HUDEP-2 (cell line): ENCODE measurements around the gene TENM3.

Experiments used
- DNase-seq, 76 experiments: peaks; one replicate each; lab custom pipeline; 2025; ENCODE audit not compliant: unreplicated experiment in 76 of 76; lab: John Stamatoyannopoulos, UW

Gene TENM3

GRCh38 chr4:182823576-182823975 lies 580.4 kb downstream of the TENM3 start:
- no peak for DNase-seq

- DNase-seq = no peak
Measured at GRCh38 chr4:182825003-182825402, 581.8 kb downstream of the TENM3 start.

GRCh38 chr4:182825786-182826185 lies 582.6 kb downstream of the TENM3 start:
- DNase-seq = no peak

DNA sequence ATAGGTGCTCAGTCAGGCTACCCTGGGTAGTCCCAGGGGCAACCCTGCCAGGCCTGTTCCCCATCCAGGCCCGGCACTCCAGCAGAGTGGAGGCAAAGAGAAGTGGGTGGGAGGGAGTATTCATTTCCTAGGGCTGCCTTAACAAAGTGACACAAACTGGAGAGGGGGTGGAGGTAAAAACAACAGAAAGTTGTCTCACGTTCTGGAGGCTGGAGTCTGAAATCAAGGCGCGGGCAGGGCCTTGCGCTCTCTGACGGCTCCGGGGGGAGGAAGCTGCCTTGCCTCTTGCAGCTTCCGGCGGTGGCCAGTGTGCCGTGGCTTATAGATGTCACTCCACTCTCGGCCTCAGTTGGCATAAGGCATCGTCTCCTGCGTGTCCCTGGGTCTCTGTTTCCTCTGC lies 583.2 kb downstream of the TENM3 start:
- DNase-seq = no peak

DNA sequence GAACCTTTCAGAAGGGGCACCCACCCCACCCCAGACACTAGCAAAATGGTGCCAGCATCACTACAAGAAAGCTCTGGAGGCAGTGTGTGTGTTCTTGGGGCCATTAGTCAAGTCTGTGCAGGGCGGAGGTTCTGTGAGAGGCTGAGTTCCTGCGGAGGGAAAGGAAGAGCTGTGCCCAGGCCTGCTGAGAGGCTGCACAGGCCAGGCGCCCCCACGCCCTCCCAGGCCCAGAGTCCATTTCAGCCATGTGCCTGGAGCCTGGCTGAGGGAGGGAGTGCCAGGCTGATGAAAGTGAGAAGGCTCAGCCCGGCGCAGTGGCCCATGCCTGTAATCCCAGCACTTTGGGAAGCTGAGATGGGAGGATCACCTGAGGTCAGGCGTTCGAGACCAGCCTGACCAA lies 584.0 kb downstream of the TENM3 start:
- no peak for DNase-seq

DNA sequence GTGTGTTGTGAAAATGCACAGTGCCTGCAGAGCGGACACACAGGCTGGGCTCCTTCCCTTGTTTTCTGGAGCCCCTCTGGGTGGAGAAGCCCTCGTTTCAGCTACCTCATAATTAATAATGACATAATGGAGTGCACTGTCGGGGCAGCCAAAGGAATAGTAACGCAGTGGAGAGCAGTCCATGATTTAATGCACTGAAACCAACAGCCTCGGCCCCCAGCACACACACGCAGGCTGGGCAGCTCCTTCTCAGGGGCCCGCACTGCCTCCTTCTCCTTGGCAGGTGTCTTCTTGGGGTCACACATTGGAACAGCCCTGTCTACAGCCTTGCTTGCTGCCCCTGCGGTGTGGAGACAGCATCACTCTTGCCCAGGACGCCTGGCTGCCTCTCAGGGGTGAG lies 584.8 kb downstream of the TENM3 start:
- no peak for DNase-seq

GRCh38 chr4:182828360-182829025 lies 585.3 kb downstream of the TENM3 start:
- DNase-seq = no peak

DNA sequence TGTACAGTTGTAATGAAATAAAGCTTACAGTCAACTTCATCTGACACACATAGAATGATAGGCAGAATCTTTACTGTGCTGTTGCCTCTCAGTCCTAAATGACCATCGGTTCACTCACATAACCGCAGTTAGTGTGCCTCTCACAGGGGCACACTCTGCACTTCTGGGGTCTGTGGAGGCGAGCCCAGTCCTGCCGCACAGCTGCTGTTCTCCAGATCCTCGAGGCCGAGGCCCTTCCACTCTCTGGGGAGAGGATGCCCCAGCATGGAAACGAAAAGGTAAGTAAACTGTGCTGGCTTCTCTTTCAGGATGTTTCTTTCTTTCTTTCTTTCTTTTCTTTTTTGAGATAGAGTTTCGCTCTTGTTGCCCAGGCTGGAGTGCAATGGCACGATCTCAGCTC lies 586.0 kb downstream of the TENM3 start:
- DNase-seq = no peak

DNA sequence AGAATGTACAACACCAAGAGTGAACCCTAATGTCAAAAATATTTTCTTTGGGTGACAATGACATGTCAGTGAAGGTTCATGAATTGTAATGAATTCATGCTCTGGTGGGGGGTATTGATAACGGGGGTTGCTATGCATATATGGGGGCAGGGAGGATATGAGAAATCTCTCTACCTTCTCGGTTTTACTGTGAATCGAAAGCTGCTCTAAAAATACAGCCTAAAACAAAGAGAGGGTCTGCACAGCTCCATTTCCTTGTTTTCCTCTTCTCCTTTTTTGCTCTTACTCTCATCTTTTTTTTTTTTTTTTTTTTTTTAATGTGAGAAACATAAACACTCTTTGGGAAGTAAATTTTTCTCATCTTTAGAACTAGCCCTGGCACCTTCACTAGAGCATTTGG lies 588.2 kb downstream of the TENM3 start:
- DNase-seq = no peak

DNA sequence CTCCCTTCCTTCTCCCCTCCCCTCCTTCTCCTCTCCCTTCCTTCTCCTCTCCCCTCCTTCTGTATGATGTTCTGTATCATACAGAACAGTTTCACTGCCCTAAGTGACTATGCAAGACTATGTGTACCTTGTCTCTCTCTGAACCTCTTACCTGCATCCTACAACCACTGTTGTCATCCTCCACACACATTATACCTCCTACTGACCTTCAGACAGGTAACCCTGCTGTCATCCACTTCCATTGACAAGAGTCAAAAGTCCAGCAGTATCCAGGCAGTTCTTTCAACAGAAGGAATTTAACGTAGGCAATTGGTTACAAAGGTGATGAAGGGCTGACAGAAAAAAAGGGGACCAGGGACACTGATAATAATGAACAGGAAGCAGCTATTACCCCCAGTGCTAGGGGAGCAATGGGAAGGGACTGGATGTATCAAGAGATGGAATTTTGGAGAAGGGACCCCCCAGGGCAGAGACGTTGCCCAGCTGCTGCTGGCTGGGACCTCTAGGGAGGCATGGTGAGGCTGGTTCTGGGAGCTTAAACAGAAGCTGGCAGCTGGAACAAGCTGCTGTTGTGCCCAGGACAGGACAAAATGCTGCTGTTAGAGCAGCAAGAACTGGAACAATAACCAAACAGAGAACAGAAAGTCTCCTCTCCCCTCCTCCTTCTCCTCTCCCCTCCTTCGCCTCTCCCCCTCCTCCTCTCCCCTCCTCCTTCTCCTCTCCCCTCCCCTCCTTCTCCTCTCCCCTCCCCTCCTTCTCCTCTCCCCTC lies 589.3 kb downstream of the TENM3 start:
- DNase-seq = no peak

- DNase-seq = no peak
Measured at GRCh38 chr4:182835006-182835740, 592.0 kb downstream of the TENM3 start.

DNA sequence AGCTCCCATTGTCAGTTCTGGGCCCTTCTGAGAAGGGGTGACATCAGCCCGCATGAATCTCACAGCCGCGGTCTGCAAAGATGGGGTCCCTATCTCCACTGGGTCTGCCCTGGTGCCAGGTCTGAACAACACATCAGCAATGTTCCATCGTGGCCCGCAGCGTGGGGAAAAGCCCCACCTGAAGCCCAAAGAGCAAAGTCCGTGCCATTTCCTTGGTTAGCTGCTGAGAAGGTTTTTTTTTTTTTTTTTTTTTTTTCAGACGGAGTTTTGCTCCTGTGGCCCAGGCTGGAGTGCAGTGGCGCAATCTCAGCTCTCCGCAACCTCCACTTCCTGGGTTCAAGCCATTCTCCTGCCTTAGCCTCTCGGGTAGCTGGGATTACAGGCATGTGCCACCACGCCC lies 594.6 kb downstream of the TENM3 start:
- DNase-seq = no peak

GRCh38 chr4:182838535-182838934 lies 595.3 kb downstream of the TENM3 start:
- no peak for DNase-seq

DNA sequence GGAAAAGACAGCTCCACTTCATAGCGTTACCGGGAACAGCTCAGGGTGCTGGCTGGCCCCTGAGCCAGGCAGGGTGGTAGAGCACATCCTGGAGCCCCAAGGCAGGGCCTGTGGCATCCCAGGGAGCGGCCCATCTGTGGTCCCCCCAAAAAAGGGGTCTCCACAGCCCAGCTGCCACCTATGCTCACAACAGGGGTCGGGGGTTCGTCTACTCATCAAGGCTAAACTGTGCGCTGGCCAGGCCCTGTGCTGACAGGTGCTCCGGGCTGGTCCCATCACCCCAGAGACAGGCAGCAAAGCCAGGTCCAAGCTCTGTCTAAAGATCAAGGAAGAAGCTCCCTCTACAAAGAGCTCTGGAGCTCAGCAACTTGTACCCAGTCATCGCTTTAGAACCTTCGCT lies 596.1 kb downstream of the TENM3 start:
- DNase-seq = no peak

DNA sequence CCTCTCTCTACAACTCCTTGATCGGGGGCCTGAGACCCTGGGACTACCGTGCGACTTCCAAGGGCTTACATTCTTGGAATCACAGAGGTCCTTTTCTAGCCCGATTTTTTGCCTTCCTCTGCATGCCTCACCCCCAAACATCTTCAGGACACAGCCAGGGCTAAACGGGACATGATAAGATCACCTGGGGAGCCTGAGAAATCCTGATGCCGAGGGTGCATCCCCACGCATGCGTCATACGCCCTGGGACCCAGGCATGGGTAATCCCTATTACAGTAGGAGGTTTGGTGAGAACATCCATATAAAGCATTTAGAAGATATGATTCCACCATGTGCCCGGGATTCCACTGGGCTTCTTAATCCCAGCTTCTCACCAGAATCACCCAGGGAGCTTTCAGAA lies 596.9 kb downstream of the TENM3 start:
- DNase-seq = no peak

GRCh38 chr4:182842104-182842600 lies 599.0 kb downstream of the TENM3 start:
- DNase-seq = no peak

DNA sequence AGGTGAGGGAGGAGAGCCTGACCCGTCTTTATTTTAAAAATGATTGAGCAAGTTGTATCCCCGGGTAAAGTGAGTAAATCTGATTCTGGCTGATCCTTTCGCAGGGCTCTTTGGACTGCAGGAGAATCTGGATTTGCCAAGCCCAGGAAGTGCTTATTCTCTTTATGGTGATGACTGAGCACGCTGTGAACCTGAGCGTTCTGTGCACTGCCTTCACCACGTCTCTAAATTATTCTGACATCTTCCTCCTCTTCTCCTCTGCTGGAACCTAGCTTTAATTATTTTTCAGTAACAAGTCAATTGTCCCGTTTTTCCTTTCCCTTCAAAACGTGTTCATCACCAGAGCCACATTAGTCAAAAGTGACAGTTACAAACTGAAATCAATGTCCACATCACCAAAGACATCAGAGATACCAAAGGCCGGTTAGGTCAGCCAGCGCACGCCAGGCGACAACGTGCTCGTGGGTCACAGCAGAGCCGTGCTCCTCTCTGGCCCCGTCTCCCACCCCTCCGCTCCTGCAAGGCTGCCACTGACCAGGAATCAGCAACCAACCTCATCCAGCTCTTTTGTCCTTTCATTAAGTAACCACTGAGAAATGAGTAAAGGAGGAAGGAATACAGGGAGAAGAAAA lies 599.7 kb downstream of the TENM3 start:
- DNase-seq = no peak

GRCh38 chr4:182843808-182844325 lies 600.7 kb downstream of the TENM3 start:
- DNase-seq = no peak

GRCh38 chr4:182845618-182846017 lies 602.4 kb downstream of the TENM3 start:
- no peak for DNase-seq

- DNase-seq = no peak
Measured at GRCh38 chr4:182846036-182846435, 602.8 kb downstream of the TENM3 start.
